ENCODE data around the gene CFLAR.

GRCh38 chr2:201128933-201129505, 13.1 kb downstream of the CFLAR start:
- no peak for TF ChIP-seq ZEB2 (IDR thresholded peaks at IDR 0.05)
- no peak for TF ChIP-seq POLR2AphosphoS5 (IDR thresholded peaks at IDR 0.05; ENCODE audit: control insufficient read depth, insufficient read depth, low read depth, low read length)

Measured in K562 (cell line).